Measurements from ENCODE around the gene TMEM60.

The TMEM60 gene

GRCh38 chr7:77765906-77766800 is 32.1 kb downstream of the TMEM60 start:
- H3K4me3 ChIP-seq (ENCODE audit: low read depth in 1 of 2, low read length in 2 of 2), result no peak overlapping the region
- no peaks in the 10 kb centered on the region for H3K9me3 ChIP-seq (ENCODE audit: low read length)
- no peaks in the 10 kb centered on the region for H3K27me3 ChIP-seq (ENCODE audit: control insufficient read depth in 1 of 2, insufficient read depth in 2 of 2, low read length in 2 of 2)
- no peak overlapping the region for H3K9ac ChIP-seq (ENCODE audit: low read length)
- no peak overlapping the region for H3K27ac ChIP-seq (ENCODE audit: low read depth, low read length)
- H3K36me3 ChIP-seq (ENCODE audit: insufficient read depth, low read length), result no peaks in the 10 kb centered on the region
- H3K4me1 ChIP-seq (ENCODE audit: insufficient read depth, low read length), result peaks cover 2% of the 10 kb centered on the region

GRCh38 chr7:77765481-77765880 is 32.8 kb downstream of the TMEM60 start:
- Histone ChIP-seq H3K27ac (ENCODE audit: low read depth, low read length) (no peak overlapping the region), H3K9ac (ENCODE audit: low read length) (no peak overlapping the region), H3K4me3 (ENCODE audit: low read depth in 1 of 2, low read length in 2 of 2) (no peak overlapping the region), H3K36me3 (ENCODE audit: insufficient read depth, low read length) (no peaks in the 10 kb centered on the region), H3K9me3 (ENCODE audit: low read length) (no peaks in the 10 kb centered on the region), H3K27me3 (ENCODE audit: control insufficient read depth in 1 of 2, insufficient read depth in 2 of 2, low read length in 2 of 2) (no peaks in the 10 kb centered on the region), H3K4me1 (ENCODE audit: insufficient read depth, low read length) (peaks cover 6% of the 10 kb centered on the region)

GRCh38 chr7:77760809-77761453 is 37.3 kb downstream of the TMEM60 start:
- H3K36me3 ChIP-seq (ENCODE audit: insufficient read depth, low read length), result no peaks in the 10 kb centered on the region
- no peak overlapping the region for H3K9ac ChIP-seq (ENCODE audit: low read length)

GRCh38 chr7:77759294-77759889 is 38.8 kb downstream of the TMEM60 start:
- H3K4me3 ChIP-seq (ENCODE audit: low read depth in 1 of 2, low read length in 2 of 2), result no peak overlapping the region
- H3K9ac ChIP-seq (ENCODE audit: low read length), result no peak overlapping the region
- H3K36me3 ChIP-seq (ENCODE audit: insufficient read depth, low read length), result no peaks in the 10 kb centered on the region
- peaks cover 23% of the 10 kb centered on the region for H3K4me1 ChIP-seq (ENCODE audit: insufficient read depth, low read length)
- H3K27ac ChIP-seq (ENCODE audit: low read depth, low read length), result no peak overlapping the region
- no peaks in the 10 kb centered on the region for H3K27me3 ChIP-seq (ENCODE audit: control insufficient read depth in 1 of 2, insufficient read depth in 2 of 2, low read length in 2 of 2)
- no peaks in the 10 kb centered on the region for H3K9me3 ChIP-seq (ENCODE audit: low read length)

More at GRCh38 chr7:77760809-77761453, 37.3 kb downstream of the TMEM60 start:
- Histone ChIP-seq H3K9me3 (ENCODE audit: low read length) (no peaks in the 10 kb centered on the region), H3K27me3 (ENCODE audit: control insufficient read depth in 1 of 2, insufficient read depth in 2 of 2, low read length in 2 of 2) (no peaks in the 10 kb centered on the region), H3K27ac (ENCODE audit: low read depth, low read length) (no peak overlapping the region), H3K4me1 (ENCODE audit: insufficient read depth, low read length) (peaks cover 23% of the 10 kb centered on the region), H3K4me3 (ENCODE audit: low read depth in 1 of 2, low read length in 2 of 2) (no peak overlapping the region)

GRCh38 chr7:77757589-77757988 is 40.6 kb downstream of the TMEM60 start:
- H3K4me3 ChIP-seq (ENCODE audit: low read depth in 1 of 2, low read length in 2 of 2), result no peak overlapping the region
- H3K27me3 ChIP-seq (ENCODE audit: control insufficient read depth in 1 of 2, insufficient read depth in 2 of 2, low read length in 2 of 2), result no peaks in the 10 kb centered on the region

GRCh38 chr7:77753173-77753572 is 45.1 kb downstream of the TMEM60 start:
- H3K4me1 ChIP-seq (ENCODE audit: insufficient read depth, low read length), result peaks cover 13% of the 10 kb centered on the region
- no peaks in the 10 kb centered on the region for H3K9me3 ChIP-seq (ENCODE audit: low read length)
- no peak overlapping the region for H3K27ac ChIP-seq (ENCODE audit: low read depth, low read length)
- peaks cover 4% of the 10 kb centered on the region for H3K36me3 ChIP-seq (ENCODE audit: insufficient read depth, low read length)
- no peak overlapping the region for H3K9ac ChIP-seq (ENCODE audit: low read length)
- H3K27me3 ChIP-seq (ENCODE audit: control insufficient read depth in 1 of 2, insufficient read depth in 2 of 2, low read length in 2 of 2), result no peaks in the 10 kb centered on the region
- no peak overlapping the region for H3K4me3 ChIP-seq (ENCODE audit: low read depth in 1 of 2, low read length in 2 of 2)

More at GRCh38 chr7:77757589-77757988, 40.6 kb downstream of the TMEM60 start:
- Histone ChIP-seq H3K36me3 (ENCODE audit: insufficient read depth, low read length) (no peaks in the 10 kb centered on the region), H3K9me3 (ENCODE audit: low read length) (no peaks in the 10 kb centered on the region), H3K9ac (ENCODE audit: low read length) (no peak overlapping the region), H3K27ac (ENCODE audit: low read depth, low read length) (no peak overlapping the region), H3K4me1 (ENCODE audit: insufficient read depth, low read length) (peaks cover 30% of the 10 kb centered on the region)

GRCh38 chr7:77752016-77752415 is 46.2 kb downstream of the TMEM60 start:
- Histone ChIP-seq H3K9ac (ENCODE audit: low read length) (no peak overlapping the region), H3K4me1 (ENCODE audit: insufficient read depth, low read length) (peaks cover 23% of the 10 kb centered on the region)

GRCh38 chr7:77747718-77748117 is 50.5 kb downstream of the TMEM60 start:
- no peak overlapping the region for H3K27ac ChIP-seq (ENCODE audit: low read depth, low read length)

More at GRCh38 chr7:77752016-77752415, 46.2 kb downstream of the TMEM60 start:
- no peak overlapping the region for H3K27ac ChIP-seq (ENCODE audit: low read depth, low read length)
- no peak overlapping the region for H3K4me3 ChIP-seq (ENCODE audit: low read depth in 1 of 2, low read length in 2 of 2)
- no peaks in the 10 kb centered on the region for H3K27me3 ChIP-seq (ENCODE audit: control insufficient read depth in 1 of 2, insufficient read depth in 2 of 2, low read length in 2 of 2)
- peaks cover 4% of the 10 kb centered on the region for H3K36me3 ChIP-seq (ENCODE audit: insufficient read depth, low read length)
- H3K9me3 ChIP-seq (ENCODE audit: low read length), result no peaks in the 10 kb centered on the region

GRCh38 chr7:77747178-77747577 is 51.1 kb downstream of the TMEM60 start:
- no peak overlapping the region for H3K27ac ChIP-seq (ENCODE audit: low read depth, low read length)
- H3K36me3 ChIP-seq (ENCODE audit: insufficient read depth, low read length), result peaks cover 4% of the 10 kb centered on the region
- no peaks in the 10 kb centered on the region for H3K27me3 ChIP-seq (ENCODE audit: control insufficient read depth in 1 of 2, insufficient read depth in 2 of 2, low read length in 2 of 2)
- H3K4me3 ChIP-seq (ENCODE audit: low read depth in 1 of 2, low read length in 2 of 2), result no peak overlapping the region
- no peak overlapping the region for H3K9ac ChIP-seq (ENCODE audit: low read length)
- H3K4me1 ChIP-seq (ENCODE audit: insufficient read depth, low read length), result peaks cover 13% of the 10 kb centered on the region
- no peaks in the 10 kb centered on the region for H3K9me3 ChIP-seq (ENCODE audit: low read length)

More at GRCh38 chr7:77747718-77748117, 50.5 kb downstream of the TMEM60 start:
- Histone ChIP-seq H3K9ac (ENCODE audit: low read length) (no peak overlapping the region), H3K36me3 (ENCODE audit: insufficient read depth, low read length) (peaks cover 4% of the 10 kb centered on the region), H3K4me3 (ENCODE audit: low read depth in 1 of 2, low read length in 2 of 2) (no peak overlapping the region), H3K27me3 (ENCODE audit: control insufficient read depth in 1 of 2, insufficient read depth in 2 of 2, low read length in 2 of 2) (no peaks in the 10 kb centered on the region), H3K9me3 (ENCODE audit: low read length) (no peaks in the 10 kb centered on the region), H3K4me1 (ENCODE audit: insufficient read depth, low read length) (peaks cover 18% of the 10 kb centered on the region)

- Histone ChIP-seq H3K27ac (ENCODE audit: low read depth, low read length) (no peak overlapping the region), H3K4me3 (ENCODE audit: low read depth in 1 of 2, low read length in 2 of 2) (no peak overlapping the region), H3K9ac (ENCODE audit: low read length) (no peak overlapping the region), H3K36me3 (ENCODE audit: insufficient read depth, low read length) (peaks cover 4% of the 10 kb centered on the region), H3K9me3 (ENCODE audit: low read length) (no peaks in the 10 kb centered on the region), H3K27me3 (ENCODE audit: control insufficient read depth in 1 of 2, insufficient read depth in 2 of 2, low read length in 2 of 2) (no peaks in the 10 kb centered on the region), H3K4me1 (ENCODE audit: insufficient read depth, low read length) (peaks cover 12% of the 10 kb centered on the region)
These were observed 51.4 kb downstream of the TMEM60 start for GRCh38 chr7:77746824-77747165.

GRCh38 chr7:77746164-77746823 is 51.9 kb downstream of the TMEM60 start:
- Histone ChIP-seq H3K36me3 (ENCODE audit: insufficient read depth, low read length) (peaks cover 4% of the 10 kb centered on the region), H3K9ac (ENCODE audit: low read length) (no peak overlapping the region), H3K4me3 (ENCODE audit: low read depth in 1 of 2, low read length in 2 of 2) (no peak overlapping the region), H3K4me1 (ENCODE audit: insufficient read depth, low read length) (peaks cover 12% of the 10 kb centered on the region), H3K9me3 (ENCODE audit: low read length) (no peaks in the 10 kb centered on the region), H3K27me3 (ENCODE audit: control insufficient read depth in 1 of 2, insufficient read depth in 2 of 2, low read length in 2 of 2) (no peaks in the 10 kb centered on the region), H3K27ac (ENCODE audit: low read depth, low read length) (no peak overlapping the region)

Data from muscle layer of colon (tissue), 2 donors.